Measurements from ENCODE around the gene POGK. TPM values are rescaled to one million over a fixed set of nuclear protein-coding genes. Genes with fewer than 3 reads are reported as not detected.

POGK gene
- total RNA-seq, 1 donor from 2014 or later, result 39.1 TPM

GRCh38 chr1:166900987-166901386 is 61.7 kb downstream of the POGK start:
- TF ChIP-seq CTCF (IDR thresholded peaks at IDR 0.05), result no peak
- H3K9me3 Mint-ChIP-seq, result peaks cover 6% of the 10 kb centered on the region
- H3K4me3 Mint-ChIP-seq, result no peak overlapping the region
- peaks cover 12% of the 10 kb centered on the region for H3K27me3 Mint-ChIP-seq
- ChIA-PET POLR2A (no interaction called here), CTCF (interaction anchor here (1.0 to 1.3 kb wide), 2 partner anchors 9 to 158 kb away, joined by 5 to 6 read pairs; no protein-coding TSS in a partner anchor)
- no peaks in the 10 kb centered on the region for H3K36me3 Mint-ChIP-seq (ENCODE audit: low read depth)
- H3K27ac Mint-ChIP-seq, result no peak overlapping the region
- DNase-seq (no peak), ATAC-seq (ENCODE audit: low read depth) (no peak)
- peaks cover 20% of the 10 kb centered on the region for H3K4me1 Mint-ChIP-seq
- intact Hi-C loops (cut with micrococcal nuclease), result no loop called here

- TF ChIP-seq CTCF (IDR thresholded peaks at IDR 0.05), result no peak
- Mint-ChIP-seq H3K27me3 (peaks cover 9% of the 10 kb centered on the region), H3K4me1 (peaks cover 20% of the 10 kb centered on the region), H3K9me3 (peaks cover 2% of the 10 kb centered on the region), H3K36me3 (ENCODE audit: low read depth) (no peaks in the 10 kb centered on the region), H3K27ac (no peak overlapping the region), H3K4me3 (no peak overlapping the region)
- intact Hi-C loops (cut with micrococcal nuclease), result no loop called here
- POLR2A ChIA-PET, result interaction anchor here (0.6 to 1.0 kb wide), 2 partner anchors 23 to 63 kb away, joined by 3 read pairs; partner anchors contain the start of gene POGK
- ATAC-seq (ENCODE audit: low read depth) (no peak), DNase-seq (no peak)
- CTCF ChIA-PET, result interaction anchor here (1.1 to 1.2 kb wide), 2 partner anchors 8 to 157 kb away, joined by 3 to 5 read pairs; no protein-coding TSS in a partner anchor
These were observed 63.0 kb downstream of the POGK start for GRCh38 chr1:166902279-166902678.

- no peak for TF ChIP-seq CTCF (IDR thresholded peaks at IDR 0.05)
- ATAC-seq (ENCODE audit: low read depth), result no peak
These were observed 64.0 kb downstream of the POGK start for GRCh38 chr1:166903232-166903631.

GRCh38 chr1:166905136-166905535 is 65.9 kb downstream of the POGK start:
- peaks cover 26% of the 10 kb centered on the region for H3K4me1 Mint-ChIP-seq
- no peak overlapping the region for H3K4me3 Mint-ChIP-seq
- intact Hi-C loops (cut with micrococcal nuclease), result no loop called here
- POLR2A ChIA-PET, result no interaction called here
- H3K36me3 Mint-ChIP-seq (ENCODE audit: low read depth), result no peaks in the 10 kb centered on the region
- TF ChIP-seq CTCF (IDR thresholded peaks at IDR 0.05), result no peak
- no peak for ATAC-seq (ENCODE audit: low read depth)
- DNase-seq, result no peak
- no peaks in the 10 kb centered on the region for H3K9me3 Mint-ChIP-seq
- H3K27ac Mint-ChIP-seq, result no peak overlapping the region
- H3K27me3 Mint-ChIP-seq, result no peaks in the 10 kb centered on the region
- CTCF ChIA-PET, result interaction anchor here (14.5 kb wide), 1 partner anchor 153 kb away, joined by 700 read pairs; no protein-coding TSS in a partner anchor

More at GRCh38 chr1:166903232-166903631, 64.0 kb downstream of the POGK start:
- POLR2A ChIA-PET, result interaction anchor here (0.6 kb wide), 1 partner anchor 81 kb away, joined by 3 read pairs; no protein-coding TSS in a partner anchor
- DNase-seq, result no peak
- CTCF ChIA-PET, result interaction anchor here (14.5 kb wide), 1 partner anchor 155 kb away, joined by 700 read pairs; no protein-coding TSS in a partner anchor
- Mint-ChIP-seq H3K36me3 (ENCODE audit: low read depth) (no peaks in the 10 kb centered on the region), H3K27me3 (peaks cover 4% of the 10 kb centered on the region), H3K27ac (no peak overlapping the region), H3K4me3 (no peak overlapping the region), H3K9me3 (no peaks in the 10 kb centered on the region), H3K4me1 (peaks cover 26% of the 10 kb centered on the region)
- intact Hi-C loops (cut with micrococcal nuclease), result no loop called here

GRCh38 chr1:166905900-166906299 is 66.6 kb downstream of the POGK start:
- H3K9me3 Mint-ChIP-seq, result no peaks in the 10 kb centered on the region
- DNase-seq (no peak), ATAC-seq (ENCODE audit: low read depth) (no peak)
- no peaks in the 10 kb centered on the region for H3K36me3 Mint-ChIP-seq (ENCODE audit: low read depth)
- ChIA-PET CTCF (interaction anchor here (1.6 to 14.5 kb wide), 2 partner anchors 70 to 152 kb away, joined by 3 to 700 read pairs; partner anchors contain the start of gene ILDR2), POLR2A (no interaction called here)
- H3K4me3 Mint-ChIP-seq, result no peak overlapping the region
- peaks cover 26% of the 10 kb centered on the region for H3K4me1 Mint-ChIP-seq
- no peaks in the 10 kb centered on the region for H3K27me3 Mint-ChIP-seq
- no peak overlapping the region for H3K27ac Mint-ChIP-seq
- intact Hi-C loops (cut with micrococcal nuclease), result no loop called here
- no peak for TF ChIP-seq CTCF (IDR thresholded peaks at IDR 0.05)

Other genes with a start within 250 kb of the POGK start
- 13.6 and 15.3 TPM in 2 replicates for gene TADA1, start 36.8 kb downstream of the POGK start, total RNA-seq
- 1.00 and 1.2 TPM in 2 replicates for gene ILDR2, start 136.1 kb downstream of the POGK start, total RNA-seq
- not detected in 2 replicates for gene MAEL, start 149.8 kb downstream of the POGK start, total RNA-seq